NCI-H2081 (cell line): ENCODE measurements around the gene ATP10B.

Experiments used
- DNase-seq, 2 experiments: peaks; one replicate each; lab custom pipeline; 2025; lab: John Stamatoyannopoulos, UW

Gene ATP10B

GRCh38 chr5:160513485-160513884, 338.5 kb downstream of the ATP10B start:
- no peak for DNase-seq
